ENCODE data around the gene PCBD2.

The PCBD2 gene

DNA sequence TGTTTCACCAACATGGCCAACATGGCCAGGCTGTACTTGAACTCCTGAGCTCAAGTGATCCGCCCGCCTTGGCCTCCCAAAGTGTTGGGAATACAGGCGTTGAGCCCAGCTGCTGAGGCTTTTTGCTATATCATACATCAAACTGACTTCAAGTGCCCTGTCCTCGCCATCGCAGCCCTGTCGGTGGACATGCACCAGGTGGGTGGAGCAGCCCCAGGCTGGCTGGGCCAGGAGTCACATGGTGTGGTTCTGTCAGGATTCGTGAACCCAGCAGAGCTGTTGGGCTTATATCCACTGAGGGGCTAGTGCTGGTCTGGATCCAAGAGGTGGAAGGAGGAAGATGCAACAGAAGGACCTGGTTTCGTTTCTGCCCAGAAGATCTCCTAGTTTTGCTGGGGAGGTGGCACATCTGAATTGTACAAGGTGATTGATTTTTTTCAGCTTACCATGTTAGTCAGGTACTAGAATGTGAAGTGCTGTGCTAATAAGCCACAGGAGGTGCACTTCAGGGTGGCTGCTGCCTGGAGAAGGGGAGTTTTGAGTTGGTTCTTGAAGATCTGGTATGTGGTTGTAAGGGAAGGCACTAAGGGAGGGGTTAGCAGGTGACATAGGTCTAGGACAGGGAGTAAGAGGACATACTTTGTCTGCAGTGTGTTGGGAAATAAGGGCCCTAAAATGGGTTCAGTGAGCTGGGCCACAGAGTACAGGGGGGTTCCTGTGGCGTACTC, 16.1 kb downstream of the PCBD2 start:
- Histone ChIP-seq H3K9me3 (no peaks in the 10 kb centered on the region), H3K4me1 (no peaks in the 10 kb centered on the region), H3K4me3 (no peak overlapping the region), H3K27ac (no peak overlapping the region), H3K27me3 (no peaks in the 10 kb centered on the region), H3K36me3 (peaks cover 0 to under 1% (median under 1%) of the 10 kb centered on the region in 3 donors)
- no peak for DNase-seq
- intact Hi-C loops (cut with DNase I; ENCODE audit: low total_unique reads), result loop anchor here (10.0 kb wide), 1 partner anchor 264 kb away; no protein-coding TSS in a partner anchor
- TF ChIP-seq, protein P1, sequence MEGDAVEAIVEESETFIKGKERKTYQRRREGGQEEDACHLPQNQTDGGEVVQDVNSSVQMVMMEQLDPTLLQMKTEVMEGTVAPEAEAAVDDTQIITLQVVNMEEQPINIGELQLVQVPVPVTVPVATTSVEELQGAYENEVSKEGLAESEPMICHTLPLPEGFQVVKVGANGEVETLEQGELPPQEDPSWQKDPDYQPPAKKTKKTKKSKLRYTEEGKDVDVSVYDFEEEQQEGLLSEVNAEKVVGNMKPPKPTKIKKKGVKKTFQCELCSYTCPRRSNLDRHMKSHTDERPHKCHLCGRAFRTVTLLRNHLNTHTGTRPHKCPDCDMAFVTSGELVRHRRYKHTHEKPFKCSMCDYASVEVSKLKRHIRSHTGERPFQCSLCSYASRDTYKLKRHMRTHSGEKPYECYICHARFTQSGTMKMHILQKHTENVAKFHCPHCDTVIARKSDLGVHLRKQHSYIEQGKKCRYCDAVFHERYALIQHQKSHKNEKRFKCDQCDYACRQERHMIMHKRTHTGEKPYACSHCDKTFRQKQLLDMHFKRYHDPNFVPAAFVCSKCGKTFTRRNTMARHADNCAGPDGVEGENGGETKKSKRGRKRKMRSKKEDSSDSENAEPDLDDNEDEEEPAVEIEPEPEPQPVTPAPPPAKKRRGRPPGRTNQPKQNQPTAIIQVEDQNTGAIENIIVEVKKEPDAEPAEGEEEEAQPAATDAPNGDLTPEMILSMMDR (IDR thresholded peaks at IDR 0.05), result no peak

DNA sequence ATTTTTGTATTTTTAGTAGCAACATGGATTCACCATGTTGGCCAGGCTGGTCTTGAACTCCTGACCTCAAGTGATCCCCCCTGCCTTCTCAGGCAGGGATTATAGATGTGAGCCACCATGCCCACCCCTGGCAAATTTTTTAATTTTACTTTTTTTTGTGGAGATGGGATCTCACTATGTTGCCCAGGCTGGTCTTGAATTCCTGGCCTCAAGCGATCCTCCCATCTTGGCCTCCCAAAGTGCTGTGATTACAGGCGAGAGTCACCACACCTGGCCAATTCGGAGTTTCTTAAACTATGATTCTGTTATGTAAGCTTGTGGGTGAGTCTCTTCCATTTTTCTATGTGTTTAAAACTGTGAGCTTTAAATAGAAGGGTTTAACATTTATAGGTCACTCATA, 27.6 kb downstream of the PCBD2 start:
- Histone ChIP-seq H3K27me3 (no peaks in the 10 kb centered on the region), H3K4me3 (no peak overlapping the region), H3K27ac (no peak overlapping the region), H3K36me3 (peaks cover 3 to 26% (median 6%) of the 10 kb centered on the region in 3 donors), H3K9me3 (no peaks in the 10 kb centered on the region), H3K4me1 (no peaks in the 10 kb centered on the region)
- intact Hi-C loops (cut with DNase I; ENCODE audit: low total_unique reads), result no loop called here
- DNase-seq, result no peak
- TF ChIP-seq, protein P1 (IDR thresholded peaks at IDR 0.05), result no peak

DNA sequence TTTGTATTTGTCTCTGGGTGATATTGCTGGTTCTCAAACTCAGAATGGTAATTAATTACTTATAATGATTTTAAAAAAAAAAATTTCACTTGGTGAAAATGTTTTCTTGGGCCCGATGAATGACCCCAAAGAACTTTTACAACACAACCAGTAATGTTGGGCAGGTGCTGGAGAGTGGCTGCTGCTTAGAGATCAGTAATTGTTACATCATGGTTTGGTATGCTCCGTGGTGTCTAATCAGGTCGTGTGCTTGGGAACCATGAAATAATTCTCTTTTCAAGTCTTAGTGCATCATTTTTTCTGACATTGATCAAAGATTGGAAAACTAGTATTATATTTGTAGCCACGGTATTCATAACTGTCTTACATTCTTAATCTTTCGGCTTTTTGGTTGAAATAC, 29.3 kb downstream of the PCBD2 start:
- no peak for DNase-seq
- intact Hi-C loops (cut with DNase I; ENCODE audit: low total_unique reads), result no loop called here
- Histone ChIP-seq H3K27ac (no peak overlapping the region), H3K4me1 (no peaks in the 10 kb centered on the region), H3K9me3 (no peaks in the 10 kb centered on the region), H3K4me3 (no peak overlapping the region), H3K36me3 (peaks cover 3 to 30% (median 6%) of the 10 kb centered on the region in 3 donors), H3K27me3 (no peaks in the 10 kb centered on the region)
- TF ChIP-seq, protein P1 (IDR thresholded peaks at IDR 0.05), result no peak

DNA sequence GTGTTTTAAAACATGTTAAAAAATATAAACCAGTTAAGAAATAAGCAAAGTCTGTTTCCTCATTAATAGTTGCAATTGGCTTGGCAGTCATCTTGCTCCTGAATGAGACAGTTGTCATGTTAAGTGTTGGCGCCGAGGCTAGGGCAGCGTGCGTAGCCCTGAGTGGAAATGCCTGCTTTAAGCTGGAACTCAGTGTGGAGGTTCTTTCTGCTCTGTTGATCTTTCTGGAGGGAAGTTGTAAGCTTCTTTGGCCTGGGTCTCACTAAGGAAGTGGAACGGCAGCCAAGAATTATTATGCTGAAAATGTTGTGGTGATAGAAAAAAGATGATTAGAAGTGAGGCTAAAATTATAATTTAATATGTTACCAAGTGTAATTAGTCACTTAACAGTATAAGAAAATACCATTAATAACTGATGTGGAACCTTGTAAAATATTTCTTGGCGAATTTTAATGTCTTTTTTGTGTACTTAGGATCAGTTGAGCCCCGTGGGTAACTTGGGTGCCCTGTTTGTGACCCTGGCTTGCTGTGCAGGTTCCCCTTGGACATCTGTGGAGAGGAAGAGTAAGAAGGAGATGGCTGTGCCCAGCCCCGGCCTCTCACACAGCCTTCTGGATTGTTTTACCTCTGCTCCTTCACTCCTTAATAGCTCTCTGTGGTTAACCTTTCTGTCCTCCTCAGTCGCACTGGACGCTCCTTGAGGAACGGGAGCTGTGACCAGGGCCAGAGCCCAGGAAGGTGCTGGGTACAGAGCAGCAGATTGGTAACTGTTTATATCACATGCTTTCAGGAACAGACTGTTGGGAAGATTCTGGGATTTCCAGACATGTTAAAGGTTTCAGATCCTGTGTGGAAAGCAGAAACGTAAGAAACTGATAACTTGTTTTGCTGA, 31.0 kb downstream of the PCBD2 start:
- H3K4me3 ChIP-seq, result no peak overlapping the region
- intact Hi-C loops (cut with DNase I; ENCODE audit: low total_unique reads), result no loop called here
- no peak for DNase-seq
- no peaks in the 10 kb centered on the region for H3K4me1 ChIP-seq
- no peak overlapping the region for H3K27ac ChIP-seq
- H3K36me3 ChIP-seq, result peaks cover 3 to 17% (median 6%) of the 10 kb centered on the region in 3 donors
- no peaks in the 10 kb centered on the region for H3K27me3 ChIP-seq
- TF ChIP-seq, protein P1 (IDR thresholded peaks at IDR 0.05), result no peak
- H3K9me3 ChIP-seq, result no peaks in the 10 kb centered on the region

DNA sequence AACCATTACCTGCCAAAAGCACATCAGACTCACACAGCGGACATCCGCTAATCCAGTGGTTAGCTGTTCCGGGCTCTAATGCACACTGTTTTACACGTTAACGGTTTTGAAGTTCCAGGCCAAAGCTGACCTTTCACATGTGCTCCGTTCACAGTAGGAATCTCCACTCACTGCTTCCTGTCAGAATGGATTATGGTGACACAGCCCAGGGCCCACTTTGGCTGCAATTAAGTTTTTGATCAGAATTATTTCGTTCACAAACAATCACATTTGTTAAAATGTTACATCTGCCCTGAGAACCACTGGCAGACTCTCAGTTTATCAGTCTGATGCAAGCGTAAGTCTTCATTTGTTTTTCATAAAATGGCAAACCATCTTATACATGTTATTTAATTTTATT, 32.6 kb downstream of the PCBD2 start:
- no peak overlapping the region for H3K4me3 ChIP-seq
- no peaks in the 10 kb centered on the region for H3K9me3 ChIP-seq
- no peaks in the 10 kb centered on the region for H3K4me1 ChIP-seq
- TF ChIP-seq, protein P1 (IDR thresholded peaks at IDR 0.05), result no peak
- H3K27me3 ChIP-seq, result no peaks in the 10 kb centered on the region
- intact Hi-C loops (cut with DNase I; ENCODE audit: low total_unique reads), result no loop called here
- peaks cover 3 to 13% (median 6%) of the 10 kb centered on the region in 3 donors for H3K36me3 ChIP-seq
- no peak for DNase-seq
- H3K27ac ChIP-seq, result no peak overlapping the region

Measured in tibial artery (tissue), 4 donors.